UCSD-AML1 (cell line): ENCODE measurements around the gene RAB3IP.
"Not testable (repeated sequence)": the region's sequence is repeated elsewhere in the genome, so short reads cannot be mapped to it uniquely, and the experiment has no call there.

Experiments
- DNase-seq: peaks from one replicate; lab custom pipeline; 2025; ENCODE audit not compliant: unreplicated experiment; lab: John Stamatoyannopoulos, UW

RAB3IP gene

GRCh38 chr12:69755302-69755701 is 16.6 kb downstream of the RAB3IP start:
- no peak for DNase-seq

DNA sequence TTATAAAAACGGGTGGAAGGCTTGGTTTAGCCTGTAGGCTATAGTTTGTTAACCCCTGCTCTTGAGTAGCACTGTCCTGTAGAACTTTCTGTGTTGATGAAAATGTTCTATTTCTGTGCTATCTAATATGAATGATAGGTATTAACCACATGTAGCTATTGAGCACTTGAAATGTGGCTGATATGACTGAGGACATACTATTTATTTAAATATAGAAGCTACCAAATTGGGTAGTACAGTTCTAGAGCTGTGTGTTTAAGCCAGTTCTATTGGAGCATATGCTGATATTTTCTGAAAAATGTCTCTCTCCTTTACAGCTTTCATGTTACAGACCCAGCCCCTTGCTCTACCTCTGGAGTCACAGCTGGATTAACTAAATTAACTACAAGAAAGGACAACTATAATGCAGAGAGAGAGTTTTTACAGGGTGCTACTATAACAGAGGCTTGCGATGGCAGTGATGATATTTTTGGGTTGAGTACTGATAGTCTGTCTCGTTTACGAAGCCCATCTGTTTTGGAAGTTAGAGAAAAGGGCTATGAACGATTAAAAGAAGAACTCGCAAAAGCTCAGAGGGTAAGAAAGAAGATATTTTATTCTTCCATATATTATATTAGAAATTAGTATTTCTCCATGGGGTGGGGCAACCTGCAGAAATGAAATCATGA is 17.6 kb downstream of the RAB3IP start:
- no peak for DNase-seq

DNA sequence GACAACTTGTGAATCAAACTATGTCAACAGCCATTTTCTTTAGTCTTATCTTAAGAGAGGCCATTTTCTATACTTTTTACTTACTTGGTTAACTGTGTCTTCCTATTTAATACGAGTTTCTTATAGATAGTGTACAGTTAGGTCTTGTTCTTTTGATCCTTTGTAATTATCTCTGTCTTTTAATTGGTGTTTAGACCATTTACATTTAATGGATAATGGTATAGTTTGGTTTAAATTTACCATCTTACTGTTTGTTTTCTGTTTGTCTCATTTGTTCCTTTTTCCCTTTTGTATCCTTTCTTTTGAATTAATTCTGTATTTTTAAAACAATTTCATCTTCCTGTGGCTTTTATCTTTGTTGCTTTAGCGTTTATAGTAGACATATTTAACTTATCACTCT is 19.4 kb downstream of the RAB3IP start:
- DNase-seq = no peak

GRCh38 chr12:69759581-69759980 is 20.9 kb downstream of the RAB3IP start:
- DNase-seq = not testable (repeated sequence)

GRCh38 chr12:69765515-69765914 is 26.9 kb downstream of the RAB3IP start:
- no peak for DNase-seq

GRCh38 chr12:69766260-69766659 is 27.6 kb downstream of the RAB3IP start:
- DNase-seq = no peak

- peak; percentile 35 for DNase-seq
Observed at GRCh38 chr12:69779928-69780327, 41.3 kb downstream of the RAB3IP start.

DNA sequence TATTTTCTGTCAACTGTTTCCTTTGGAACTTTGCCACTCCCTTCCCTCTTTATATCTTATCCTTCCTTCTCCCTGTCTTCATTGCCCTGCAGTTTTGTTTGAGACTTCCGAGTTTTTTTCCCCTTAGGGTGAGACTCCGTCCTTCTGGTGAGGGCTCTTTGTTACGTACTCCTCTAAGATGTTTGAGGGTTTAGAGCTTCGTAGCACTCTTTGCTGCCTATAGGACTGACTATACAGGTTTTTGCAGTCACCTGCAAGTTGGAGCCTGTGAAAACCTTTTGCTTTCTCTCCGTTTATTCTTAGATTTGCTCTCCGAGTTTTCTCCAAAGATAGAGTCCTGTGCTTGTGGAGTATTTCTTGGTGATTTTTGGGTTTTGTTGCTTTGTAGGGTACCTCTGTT is 44.7 kb downstream of the RAB3IP start:
- DNase-seq = no peak

DNA sequence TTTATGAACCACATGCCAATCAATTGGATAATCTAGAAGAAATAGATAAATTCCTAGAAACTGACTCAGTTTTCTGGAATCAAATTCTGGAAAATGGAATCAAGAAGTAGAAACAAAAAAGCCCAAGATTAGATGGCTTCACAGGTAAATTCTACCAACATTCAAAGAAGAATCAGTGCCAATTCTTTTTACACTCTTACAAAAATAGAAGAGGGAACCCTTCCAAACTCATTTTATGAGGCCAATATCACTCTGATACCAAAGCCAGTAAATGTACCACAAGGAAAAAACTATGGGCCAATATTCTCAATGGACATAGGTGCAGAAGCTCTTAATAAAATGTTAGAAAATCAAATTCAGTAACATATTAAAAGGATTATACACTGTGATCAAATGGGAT is 50.7 kb downstream of the RAB3IP start:
- no peak for DNase-seq

DNA sequence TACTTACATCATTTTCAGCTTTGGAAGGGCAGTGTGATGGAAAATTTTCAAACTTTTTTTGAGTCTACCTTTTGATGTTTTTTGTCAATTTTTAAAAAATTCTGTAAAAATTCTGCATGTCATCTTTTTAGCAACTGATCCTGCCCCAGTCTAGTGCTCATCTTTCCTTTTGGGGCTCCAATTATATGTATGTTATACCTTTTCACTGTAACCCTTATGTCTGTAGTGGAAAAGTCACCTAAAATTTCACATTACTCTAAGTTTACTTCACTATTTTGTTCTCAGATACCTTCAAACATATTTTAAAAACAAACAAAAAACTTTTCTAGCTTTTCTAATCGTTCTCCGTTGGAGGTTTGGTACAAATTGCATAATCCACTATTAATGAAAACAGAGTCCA is 53.9 kb downstream of the RAB3IP start:
- no peak for DNase-seq

GRCh38 chr12:69807101-69807897 is 68.6 kb downstream of the RAB3IP start:
- DNase-seq = not testable (repeated sequence)

DNA sequence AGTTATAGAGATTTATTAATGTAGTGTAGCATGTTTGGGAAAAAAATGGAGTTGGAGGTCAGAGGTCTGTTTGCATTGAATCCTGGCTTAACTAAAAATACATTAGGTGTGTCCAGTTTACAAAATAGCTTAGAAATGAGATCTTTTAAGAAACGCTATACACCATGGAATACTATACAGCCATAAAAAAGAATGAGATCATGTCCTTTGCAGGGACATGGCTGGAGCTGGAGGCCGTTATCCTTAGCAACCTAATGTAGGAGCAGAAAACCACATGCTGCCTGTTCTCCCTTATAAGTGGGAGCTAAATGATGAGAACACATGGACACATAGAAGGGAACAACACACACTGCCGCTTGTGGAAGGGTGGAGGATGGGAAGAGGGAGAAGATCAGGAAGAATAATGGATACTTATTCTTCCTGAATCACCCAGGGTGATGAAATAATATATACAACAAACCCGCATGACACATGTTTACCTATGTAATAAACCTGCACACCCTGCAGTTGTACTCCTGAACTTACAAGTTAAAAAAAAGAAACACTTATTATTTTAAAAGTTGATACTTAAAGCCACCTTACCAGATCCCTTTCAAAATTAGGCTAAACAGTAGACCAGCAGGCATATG is 72.3 kb downstream of the RAB3IP start:
- no peak for DNase-seq

- DNase-seq = no peak
Observed at GRCh38 chr12:69816082-69816481, 77.4 kb downstream of the RAB3IP start.

GRCh38 chr12:69821032-69821455 is 82.4 kb downstream of the RAB3IP start:
- DNase-seq = no peak

DNA sequence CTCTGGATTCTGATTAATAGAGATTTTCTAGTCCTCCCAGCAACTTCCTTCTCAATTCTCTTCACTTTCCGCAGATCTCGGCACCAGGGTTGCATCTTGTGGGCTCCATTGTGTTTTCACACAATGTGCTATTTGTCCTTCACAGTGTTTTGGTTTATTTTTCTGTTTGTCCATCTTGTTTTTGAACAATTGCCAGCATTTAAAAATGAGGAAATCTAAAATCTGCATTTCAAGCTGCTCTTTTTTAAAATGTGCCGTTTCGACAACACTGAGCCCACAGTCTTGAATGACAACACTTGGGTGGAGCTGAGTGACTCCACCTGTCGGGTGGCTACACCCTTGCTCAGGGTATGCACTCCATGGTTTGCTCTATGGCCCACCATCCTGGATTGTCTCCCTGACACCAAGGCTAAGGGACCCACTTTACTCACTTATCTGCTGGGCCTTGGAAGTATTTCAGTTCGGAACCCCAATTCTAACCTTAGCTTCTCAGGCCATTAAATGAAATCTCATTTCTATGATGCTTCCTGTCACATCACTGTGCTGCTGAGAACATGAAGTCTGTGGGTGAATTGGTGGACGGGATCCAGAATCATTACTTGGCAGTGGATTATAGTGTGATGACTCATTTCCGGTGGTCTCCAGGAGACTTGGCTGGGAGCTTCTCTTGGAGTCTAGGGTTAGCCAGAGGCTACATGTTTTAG is 82.9 kb downstream of the RAB3IP start:
- no peak for DNase-seq

- DNase-seq = no peak
Observed at GRCh38 chr12:69822201-69822860, 83.7 kb downstream of the RAB3IP start.

DNA sequence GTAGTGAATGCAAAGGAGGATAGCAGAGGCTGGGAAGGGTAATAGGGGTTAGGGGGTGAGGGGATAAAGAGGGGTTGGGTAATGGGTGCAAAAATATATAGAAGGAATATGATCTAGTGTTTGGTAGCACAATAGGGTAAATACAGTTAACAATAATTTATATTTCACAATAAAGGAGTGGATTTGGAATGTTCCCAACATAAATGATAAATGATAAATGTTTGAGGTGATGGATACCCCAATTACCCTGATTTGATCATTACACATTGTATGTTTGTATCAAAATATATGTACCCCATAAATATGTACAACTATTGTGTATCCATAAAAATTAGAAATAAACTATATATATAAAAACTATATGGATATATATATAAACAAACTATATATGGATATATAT is 85.4 kb downstream of the RAB3IP start:
- no peak for DNase-seq

GRCh38 chr12:69824966-69825560 is 86.4 kb downstream of the RAB3IP start, which contains the start of gene MYRFL:
TSS of gene MYRFL (plus strand) at chr12:69825227. CDS start at chr12:69825518, 291 bp downstream.
- DNase-seq = no peak

DNA sequence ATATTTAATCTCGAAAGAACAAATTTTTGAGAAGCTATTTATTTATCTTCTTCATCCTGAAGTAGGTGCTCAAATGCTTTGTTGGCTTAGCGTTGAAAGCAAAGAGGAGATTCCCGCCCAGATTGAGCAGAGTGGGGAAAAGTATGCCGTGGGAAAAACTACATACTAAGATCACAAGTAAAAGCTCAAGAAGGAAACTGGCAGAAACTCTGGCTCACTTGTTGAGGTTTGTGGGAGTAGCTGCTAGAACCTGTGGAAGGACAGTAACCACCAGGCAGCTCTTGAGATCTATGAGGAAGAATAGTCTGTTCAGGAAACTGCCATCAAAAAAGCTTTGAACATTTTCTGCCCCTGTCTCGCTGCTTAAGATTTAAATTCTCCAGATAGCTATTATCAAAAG is 90.2 kb downstream of the RAB3IP start:
- DNase-seq = no peak

DNA sequence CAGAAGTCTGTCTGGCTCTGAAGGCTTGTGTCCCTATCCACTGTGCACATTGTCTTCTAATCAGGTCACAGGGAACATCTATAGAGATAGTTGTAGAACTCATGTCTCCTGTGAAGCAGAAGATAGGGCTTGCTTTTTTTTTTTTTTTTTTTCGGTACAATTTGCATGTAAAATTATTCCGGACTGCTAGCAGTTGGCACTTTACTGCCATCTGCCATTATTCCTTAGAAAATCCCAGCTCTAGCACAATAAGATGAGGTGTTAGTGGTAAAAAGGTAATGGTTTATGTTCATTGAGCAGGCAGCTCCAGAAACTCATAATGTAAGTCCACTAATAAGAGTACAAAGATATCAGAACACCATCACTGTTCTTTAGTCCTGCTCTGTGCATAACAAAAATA is 95.0 kb downstream of the RAB3IP start:
- no peak for DNase-seq
